Panc1 (cell line): ENCODE measurements around the gene ATG14. TPM values are rescaled to one million over a fixed set of nuclear protein-coding genes. Genes with fewer than 3 reads are reported as not detected.

Experiments used
- ATAC-seq: fragments of 200-7000 bp; cut with Tn5 transposase; 2 replicates; pipeline ENCODE4 v1.9.1; 2020; ENCODE audit warnings: mild to moderate bottlenecking, moderate library complexity
- BruUV-seq: library from RNA; stranded (reverse); fragments of 400-500 nt; replicated peaks from 2 replicates; lab custom pipeline; 2021; lab: Mats Ljungman, UMichigan
- CTCF ChIA-PET: fragments of 300-600 bp; sonication (Branson Sonifier 250); formaldehyde crosslinking; loops from one replicate; lab custom pipeline; 2022; ENCODE audit warnings: antibody characterized with exemption; lab: Charles Lee
- POLR2A ChIA-PET: fragments of 300-600 bp; sonication (Branson Sonifier 250); formaldehyde crosslinking; loops from one replicate; lab custom pipeline; 2022; ENCODE audit warnings: antibody characterized with exemption; lab: Charles Lee
- DNase-seq: peaks from one replicate; pipeline ENCODE4 v3.0.0-alpha.2; 2010; ENCODE audit warnings: low read depth, low spot score
- H3K27ac ChIP-seq: 2 replicates; pipeline ENCODE4 v1.5.1; 2011; ENCODE audit warnings: mild to moderate bottlenecking, low read length, inconsistent platforms
- H3K27me3 ChIP-seq: fragments of 200-500 bp; sonication (Bioruptor generic); 2 replicates; pipeline ENCODE4 v1.6.0; 2014; ENCODE audit warnings: low read length, inconsistent platforms; ENCODE audit not compliant: control insufficient read depth, insufficient read depth
- H3K36me3 ChIP-seq: fragments of 200-500 bp; sonication (Bioruptor generic); 2 replicates; pipeline ENCODE4 v1.5.1; 2014; ENCODE audit warnings: inconsistent platforms, mild to moderate bottlenecking, low read length, moderate library complexity; ENCODE audit not compliant: control insufficient read depth, insufficient read depth
- H3K4me1 ChIP-seq: 2 replicates; pipeline ENCODE4 v1.5.1; 2011; ENCODE audit warnings: inconsistent platforms, mild to moderate bottlenecking, low read length, moderate library complexity; ENCODE audit not compliant: control insufficient read depth, insufficient read depth
- H3K4me3 ChIP-seq, 2 experiments: 2 replicates each; pipeline ENCODE4 v1.5.1; 2011 to 2012; ENCODE audit warnings: low read depth in 2 of 2, low read length in 2 of 2, mild to moderate bottlenecking in 2 of 2, inconsistent platforms in 1 of 2, moderate library complexity in 1 of 2
- H3K9me3 ChIP-seq: fragments of 200-500 bp; sonication (Bioruptor generic); 2 replicates; pipeline ENCODE4 v1.5.1; 2014; ENCODE audit warnings: low read depth, mild to moderate bottlenecking, inconsistent platforms, low read length, moderate library complexity; ENCODE audit not compliant: control insufficient read depth, insufficient read depth
- POLR2AphosphoS5 ChIP-seq: IDR thresholded peaks from 2 replicates; pipeline ENCODE4 v1.6.1; 2012; ENCODE audit warnings: mild to moderate bottlenecking, low read depth, low read length, moderate library complexity
- SIN3A ChIP-seq: IDR thresholded peaks from 2 replicates; pipeline ENCODE4 v1.6.1; 2012; ENCODE audit warnings: low read depth, mild to moderate bottlenecking, low read length, moderate library complexity, borderline replicate concordance; ENCODE audit not compliant: insufficient read depth
- TCF7L2 ChIP-seq: IDR thresholded peaks from 2 replicates; pipeline ENCODE4 v1.6.1; 2011; ENCODE audit warnings: mild to moderate bottlenecking, low read depth, low read length, inconsistent platforms
- in situ Hi-C: cut with HindIII; loops from 2 replicates; pipeline ENCODE4 v1.10.0; 2016; ENCODE audit warnings: low sequenced_read_pairs, low pct_unique_long_range_greater_than_20kb
- intact Hi-C: fragments of 100-400 bp; cut with micrococcal nuclease; formaldehyde crosslinking; loops from one replicate; pipeline ENCODE4 v1.10.0; 2022; ENCODE audit not compliant: unreplicated experiment
- total RNA-seq: library from RNA; stranded (reverse); gene quantifications from one replicate; pipeline ENCODE4 v1.2.1, GENCODE V29; 2021; ENCODE audit not compliant: unreplicated experiment
- TF ChIP-seq, protein P1 (sequence below), 2 experiments: IDR thresholded peaks; 2 replicates each; pipeline ENCODE4 v1.6.1; 2011 to 2012; ENCODE audit warnings: low read depth in 2 of 2, control low read depth in 1 of 2, low read length in 1 of 2, mild to moderate bottlenecking in 1 of 2, moderate library complexity in 1 of 2; ENCODE audit not compliant: insufficient read depth in 1 of 2

The ATG14 gene
- total RNA-seq, 1 experiment from 2014 or later = 7.1 TPM

- H3K9me3 ChIP-seq = no peaks in the 10 kb centered on the region
- H3K4me3 ChIP-seq = no peak overlapping the region
- BruUV-seq = no TSS peak
- in situ Hi-C loops = no loop called here
- intact Hi-C loops = loop anchor here (5.0 kb wide), 1 partner anchor 138 kb away; no protein-coding TSS in a partner anchor
- ATAC-seq (no peak), DNase-seq (no peak)
- no peaks in the 10 kb centered on the region for H3K36me3 ChIP-seq
- ChIA-PET POLR2A (no interaction called here), CTCF (no interaction called here)
- peak overlapping the region; percentile 99 for H3K27ac ChIP-seq
- peaks cover 82% of the 10 kb centered on the region for H3K4me1 ChIP-seq
- TF ChIP-seq, protein P1, sequence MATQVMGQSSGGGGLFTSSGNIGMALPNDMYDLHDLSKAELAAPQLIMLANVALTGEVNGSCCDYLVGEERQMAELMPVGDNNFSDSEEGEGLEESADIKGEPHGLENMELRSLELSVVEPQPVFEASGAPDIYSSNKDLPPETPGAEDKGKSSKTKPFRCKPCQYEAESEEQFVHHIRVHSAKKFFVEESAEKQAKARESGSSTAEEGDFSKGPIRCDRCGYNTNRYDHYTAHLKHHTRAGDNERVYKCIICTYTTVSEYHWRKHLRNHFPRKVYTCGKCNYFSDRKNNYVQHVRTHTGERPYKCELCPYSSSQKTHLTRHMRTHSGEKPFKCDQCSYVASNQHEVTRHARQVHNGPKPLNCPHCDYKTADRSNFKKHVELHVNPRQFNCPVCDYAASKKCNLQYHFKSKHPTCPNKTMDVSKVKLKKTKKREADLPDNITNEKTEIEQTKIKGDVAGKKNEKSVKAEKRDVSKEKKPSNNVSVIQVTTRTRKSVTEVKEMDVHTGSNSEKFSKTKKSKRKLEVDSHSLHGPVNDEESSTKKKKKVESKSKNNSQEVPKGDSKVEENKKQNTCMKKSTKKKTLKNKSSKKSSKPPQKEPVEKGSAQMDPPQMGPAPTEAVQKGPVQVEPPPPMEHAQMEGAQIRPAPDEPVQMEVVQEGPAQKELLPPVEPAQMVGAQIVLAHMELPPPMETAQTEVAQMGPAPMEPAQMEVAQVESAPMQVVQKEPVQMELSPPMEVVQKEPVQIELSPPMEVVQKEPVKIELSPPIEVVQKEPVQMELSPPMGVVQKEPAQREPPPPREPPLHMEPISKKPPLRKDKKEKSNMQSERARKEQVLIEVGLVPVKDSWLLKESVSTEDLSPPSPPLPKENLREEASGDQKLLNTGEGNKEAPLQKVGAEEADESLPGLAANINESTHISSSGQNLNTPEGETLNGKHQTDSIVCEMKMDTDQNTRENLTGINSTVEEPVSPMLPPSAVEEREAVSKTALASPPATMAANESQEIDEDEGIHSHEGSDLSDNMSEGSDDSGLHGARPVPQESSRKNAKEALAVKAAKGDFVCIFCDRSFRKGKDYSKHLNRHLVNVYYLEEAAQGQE (IDR thresholded peaks at IDR 0.05; ENCODE audit: insufficient read depth in 1 of 2, low read depth in 2 of 2, low read length in 1 of 2) = no peak
- H3K27me3 ChIP-seq = no peaks in the 10 kb centered on the region
Measured at GRCh38 chr14:55449116-55449515, 37.5 kb upstream of the ATG14 start.

DNA sequence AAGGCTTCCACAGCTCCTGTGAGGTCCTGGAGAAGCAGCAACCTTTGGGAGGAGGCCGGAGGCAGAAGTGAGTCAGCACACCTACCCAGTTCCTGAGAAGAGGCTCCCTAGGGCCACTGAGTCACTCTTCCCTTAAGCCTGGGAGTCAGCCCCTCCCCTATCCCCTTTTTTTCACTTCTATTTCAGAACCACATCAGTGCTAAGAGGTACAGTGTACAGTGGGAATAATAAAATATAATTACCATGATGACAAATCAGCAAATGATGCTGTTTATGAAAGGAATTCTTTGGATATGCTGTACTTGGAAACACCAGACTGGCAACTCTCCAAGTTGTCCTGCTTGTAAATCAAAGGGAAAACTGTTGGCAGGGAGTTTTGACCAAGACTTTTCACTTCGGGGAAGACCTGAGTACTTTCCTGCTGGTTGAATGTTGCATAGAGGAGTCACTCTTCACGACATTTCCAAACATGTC lies 36.5 kb upstream of the ATG14 start:
- peak; percentile 92 for DNase-seq
- Histone ChIP-seq H3K27me3 (no peaks in the 10 kb centered on the region), H3K9me3 (no peaks in the 10 kb centered on the region), H3K4me1 (peaks cover 73% of the 10 kb centered on the region), H3K27ac (peak overlapping the region; percentile 99), H3K36me3 (no peaks in the 10 kb centered on the region), H3K4me3 (no peak overlapping the region)
- in situ Hi-C loops (no loop called here), intact Hi-C loops (loop anchor here (5.0 kb wide), 1 partner anchor 139 kb away; no protein-coding TSS in a partner anchor)
- CTCF ChIA-PET = no interaction called here
- TF ChIP-seq TCF7L2 (peak; percentile 89), SIN3A (no peak), POLR2AphosphoS5 (peak; percentile 82)
- TF ChIP-seq, protein P1 (IDR thresholded peaks at IDR 0.05; ENCODE audit: insufficient read depth in 1 of 2, low read depth in 2 of 2, low read length in 1 of 2) = 0 out of 4 replicates have a peak, but pooled peaks of 1 of the 2 experiments have one; percentile 22
- POLR2A ChIA-PET = interaction anchor here (0.6 kb wide), 1 partner anchor 106 kb away, joined by 6 read pairs; no protein-coding TSS in a partner anchor
- no TSS peak for BruUV-seq
- peak; percentile 95 for ATAC-seq
